Brain microvascular endothelial cell (primary cell): ENCODE measurements around the gene GALNTL6.

Source experiments
- DNase-seq: peaks from one replicate; pipeline ENCODE4 v3.0.0-alpha.2; 2020
- H3K27ac ChIP-seq: fragments of 250-450 bp; sonication (Bioruptor Pico); 2 replicates; pipeline ENCODE4 v1.5.1; 2020; ENCODE audit warnings: mild to moderate bottlenecking, moderate library complexity
- H3K27me3 ChIP-seq: fragments of 250-450 bp; sonication (Bioruptor Pico); replicated peaks from 2 replicates; pipeline ENCODE4 v1.5.1; 2020; ENCODE audit warnings: mild to moderate bottlenecking
- H3K36me3 ChIP-seq: fragments of 250-450 bp; sonication (Bioruptor Pico); replicated peaks from 2 replicates; pipeline ENCODE4 v1.5.1; 2020; ENCODE audit warnings: mild to moderate bottlenecking
- H3K4me3 ChIP-seq: 2 replicates; pipeline ENCODE4 v1.5.1; 2011; ENCODE audit warnings: low read depth, mild to moderate bottlenecking, control low read depth, low read length, moderate library complexity
- in situ Hi-C: cut with HindIII; loops from 2 replicates; pipeline ENCODE4 v1.10.0; 2017; ENCODE audit warnings: low sequenced_read_pairs, low pct_ligation_motif_present
- TF ChIP-seq, protein P1 (sequence below): IDR thresholded peaks from 2 replicates; pipeline ENCODE4 v1.5.1; 2011; ENCODE audit warnings: low read depth, mild to moderate bottlenecking, moderate library complexity, low read length, control low read depth, inconsistent platforms; ENCODE audit errors: missing control alignments

GALNTL6 gene

GRCh38 chr4:172124656-172125308 is 311.6 kb downstream of the GALNTL6 start:
- no peak overlapping the region for H3K27ac ChIP-seq
- TF ChIP-seq, protein P1, sequence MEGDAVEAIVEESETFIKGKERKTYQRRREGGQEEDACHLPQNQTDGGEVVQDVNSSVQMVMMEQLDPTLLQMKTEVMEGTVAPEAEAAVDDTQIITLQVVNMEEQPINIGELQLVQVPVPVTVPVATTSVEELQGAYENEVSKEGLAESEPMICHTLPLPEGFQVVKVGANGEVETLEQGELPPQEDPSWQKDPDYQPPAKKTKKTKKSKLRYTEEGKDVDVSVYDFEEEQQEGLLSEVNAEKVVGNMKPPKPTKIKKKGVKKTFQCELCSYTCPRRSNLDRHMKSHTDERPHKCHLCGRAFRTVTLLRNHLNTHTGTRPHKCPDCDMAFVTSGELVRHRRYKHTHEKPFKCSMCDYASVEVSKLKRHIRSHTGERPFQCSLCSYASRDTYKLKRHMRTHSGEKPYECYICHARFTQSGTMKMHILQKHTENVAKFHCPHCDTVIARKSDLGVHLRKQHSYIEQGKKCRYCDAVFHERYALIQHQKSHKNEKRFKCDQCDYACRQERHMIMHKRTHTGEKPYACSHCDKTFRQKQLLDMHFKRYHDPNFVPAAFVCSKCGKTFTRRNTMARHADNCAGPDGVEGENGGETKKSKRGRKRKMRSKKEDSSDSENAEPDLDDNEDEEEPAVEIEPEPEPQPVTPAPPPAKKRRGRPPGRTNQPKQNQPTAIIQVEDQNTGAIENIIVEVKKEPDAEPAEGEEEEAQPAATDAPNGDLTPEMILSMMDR: no peak
- no peaks in the 10 kb centered on the region for H3K36me3 ChIP-seq
- no peak overlapping the region for H3K4me3 ChIP-seq
- in situ Hi-C loops: no loop called here
- no peaks in the 10 kb centered on the region for H3K27me3 ChIP-seq
- no peak for DNase-seq

GRCh38 chr4:172125443-172125842 is 312.2 kb downstream of the GALNTL6 start:
- no peak overlapping the region for H3K4me3 ChIP-seq
- no peak for DNase-seq
- no peak overlapping the region for H3K27ac ChIP-seq
- in situ Hi-C loops: no loop called here
- no peaks in the 10 kb centered on the region for H3K27me3 ChIP-seq
- no peaks in the 10 kb centered on the region for H3K36me3 ChIP-seq
- TF ChIP-seq, protein P1: no peak

DNA sequence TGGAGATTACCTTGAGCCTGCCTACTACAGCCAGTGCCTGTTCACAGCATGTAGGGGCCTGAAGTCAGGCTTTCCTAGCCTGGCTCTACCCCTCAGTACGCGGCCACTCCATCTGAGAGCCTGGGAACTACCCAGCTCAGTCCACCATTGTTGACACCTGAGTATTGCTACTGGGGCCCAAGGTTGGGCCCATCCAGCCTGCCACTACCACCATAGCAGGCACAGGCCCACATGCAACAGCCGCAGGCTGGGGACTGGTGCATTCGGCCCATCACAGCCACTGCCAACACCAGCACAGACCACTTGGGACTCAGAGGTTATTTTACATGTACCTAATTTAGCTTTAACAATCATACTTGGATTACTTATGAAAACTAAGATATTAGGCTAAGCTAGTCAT is 314.0 kb downstream of the GALNTL6 start:
- H3K4me3 ChIP-seq: no peak overlapping the region
- H3K27ac ChIP-seq: no peak overlapping the region
- no peak for DNase-seq
- TF ChIP-seq, protein P1: no peak
- no peaks in the 10 kb centered on the region for H3K27me3 ChIP-seq
- H3K36me3 ChIP-seq: no peaks in the 10 kb centered on the region
- in situ Hi-C loops: no loop called here

GRCh38 chr4:172129593-172129992 is 316.4 kb downstream of the GALNTL6 start:
- in situ Hi-C loops: no loop called here
- H3K4me3 ChIP-seq: no peak overlapping the region
- no peak for DNase-seq

DNA sequence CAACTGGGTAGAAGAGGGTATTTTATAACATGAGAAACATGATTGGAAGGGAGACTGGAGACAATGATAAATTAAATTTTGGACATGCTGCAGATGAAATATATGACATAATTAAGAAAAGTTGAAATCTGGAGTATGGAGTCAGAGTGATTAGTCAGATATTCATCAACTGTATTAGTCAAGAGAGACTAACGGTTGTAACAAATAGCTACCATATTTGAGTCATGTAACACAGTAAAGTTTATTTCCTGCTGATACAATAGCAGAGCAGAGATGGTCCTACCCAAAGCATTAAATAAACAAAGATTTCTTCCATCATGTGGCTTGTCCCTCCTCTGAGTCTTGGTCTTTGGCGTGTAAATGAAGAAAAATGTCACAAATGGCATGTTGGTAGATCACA is 321.3 kb downstream of the GALNTL6 start:
- in situ Hi-C loops: no loop called here
- H3K27ac ChIP-seq: no peak overlapping the region
- H3K36me3 ChIP-seq: no peaks in the 10 kb centered on the region
- H3K4me3 ChIP-seq: no peak overlapping the region
- DNase-seq: no peak
- TF ChIP-seq, protein P1: no peak
- no peaks in the 10 kb centered on the region for H3K27me3 ChIP-seq

More at GRCh38 chr4:172129593-172129992, 316.4 kb downstream of the GALNTL6 start:
- Histone ChIP-seq H3K36me3 (no peaks in the 10 kb centered on the region), H3K27me3 (no peaks in the 10 kb centered on the region), H3K27ac (no peak overlapping the region)
- TF ChIP-seq, protein P1: no peak

- H3K27me3 ChIP-seq: no peaks in the 10 kb centered on the region
- in situ Hi-C loops: no loop called here
- TF ChIP-seq, protein P1: no peak
- no peak for DNase-seq
- H3K27ac ChIP-seq: no peak overlapping the region
- no peak overlapping the region for H3K4me3 ChIP-seq
- no peaks in the 10 kb centered on the region for H3K36me3 ChIP-seq
Observed at GRCh38 chr4:172141025-172141424, 327.8 kb downstream of the GALNTL6 start.
